Fibroblast of pulmonary artery (primary cell): ENCODE results near the gene HSPA1L.
A peak's percentile ranks its signal among the peaks of the same experiment; 100 is the strongest.

Experiments used
- DNase-seq: peaks from one replicate; pipeline ENCODE4 v3.0.0-alpha.2; 2010; ENCODE audit warnings: low read depth
- H3K4me3 ChIP-seq: replicated peaks from 2 replicates; pipeline ENCODE4 v1.5.1; 2011; ENCODE audit warnings: low read depth, mild to moderate bottlenecking, control low read depth, low read length, moderate library complexity
- TF ChIP-seq, protein P1 (sequence below): IDR thresholded peaks from 2 replicates; pipeline ENCODE4 v1.5.1; 2011; ENCODE audit warnings: mild to moderate bottlenecking, control low read depth, low read length, inconsistent platforms; ENCODE audit errors: missing control alignments

The HSPA1L gene

GRCh38 chr6:31776989-31777666 is 38.0 kb downstream of the HSPA1L start, which contains the start of gene VWA7:
VWA7 (minus strand) TSS chr6:31777328; CDS start chr6:31776779, 549 bp downstream.
- DNase-seq: peak; percentile 84
- TF ChIP-seq, protein P1, sequence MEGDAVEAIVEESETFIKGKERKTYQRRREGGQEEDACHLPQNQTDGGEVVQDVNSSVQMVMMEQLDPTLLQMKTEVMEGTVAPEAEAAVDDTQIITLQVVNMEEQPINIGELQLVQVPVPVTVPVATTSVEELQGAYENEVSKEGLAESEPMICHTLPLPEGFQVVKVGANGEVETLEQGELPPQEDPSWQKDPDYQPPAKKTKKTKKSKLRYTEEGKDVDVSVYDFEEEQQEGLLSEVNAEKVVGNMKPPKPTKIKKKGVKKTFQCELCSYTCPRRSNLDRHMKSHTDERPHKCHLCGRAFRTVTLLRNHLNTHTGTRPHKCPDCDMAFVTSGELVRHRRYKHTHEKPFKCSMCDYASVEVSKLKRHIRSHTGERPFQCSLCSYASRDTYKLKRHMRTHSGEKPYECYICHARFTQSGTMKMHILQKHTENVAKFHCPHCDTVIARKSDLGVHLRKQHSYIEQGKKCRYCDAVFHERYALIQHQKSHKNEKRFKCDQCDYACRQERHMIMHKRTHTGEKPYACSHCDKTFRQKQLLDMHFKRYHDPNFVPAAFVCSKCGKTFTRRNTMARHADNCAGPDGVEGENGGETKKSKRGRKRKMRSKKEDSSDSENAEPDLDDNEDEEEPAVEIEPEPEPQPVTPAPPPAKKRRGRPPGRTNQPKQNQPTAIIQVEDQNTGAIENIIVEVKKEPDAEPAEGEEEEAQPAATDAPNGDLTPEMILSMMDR: no peak
- no peak within 1 kb of the TSS for H3K4me3 ChIP-seq

GRCh38 chr6:31776485-31776988 is 38.5 kb downstream of the HSPA1L start:
- DNase-seq: no peak
- H3K4me3 ChIP-seq: no peak overlapping the region
- TF ChIP-seq, protein P1: no peak

DNA sequence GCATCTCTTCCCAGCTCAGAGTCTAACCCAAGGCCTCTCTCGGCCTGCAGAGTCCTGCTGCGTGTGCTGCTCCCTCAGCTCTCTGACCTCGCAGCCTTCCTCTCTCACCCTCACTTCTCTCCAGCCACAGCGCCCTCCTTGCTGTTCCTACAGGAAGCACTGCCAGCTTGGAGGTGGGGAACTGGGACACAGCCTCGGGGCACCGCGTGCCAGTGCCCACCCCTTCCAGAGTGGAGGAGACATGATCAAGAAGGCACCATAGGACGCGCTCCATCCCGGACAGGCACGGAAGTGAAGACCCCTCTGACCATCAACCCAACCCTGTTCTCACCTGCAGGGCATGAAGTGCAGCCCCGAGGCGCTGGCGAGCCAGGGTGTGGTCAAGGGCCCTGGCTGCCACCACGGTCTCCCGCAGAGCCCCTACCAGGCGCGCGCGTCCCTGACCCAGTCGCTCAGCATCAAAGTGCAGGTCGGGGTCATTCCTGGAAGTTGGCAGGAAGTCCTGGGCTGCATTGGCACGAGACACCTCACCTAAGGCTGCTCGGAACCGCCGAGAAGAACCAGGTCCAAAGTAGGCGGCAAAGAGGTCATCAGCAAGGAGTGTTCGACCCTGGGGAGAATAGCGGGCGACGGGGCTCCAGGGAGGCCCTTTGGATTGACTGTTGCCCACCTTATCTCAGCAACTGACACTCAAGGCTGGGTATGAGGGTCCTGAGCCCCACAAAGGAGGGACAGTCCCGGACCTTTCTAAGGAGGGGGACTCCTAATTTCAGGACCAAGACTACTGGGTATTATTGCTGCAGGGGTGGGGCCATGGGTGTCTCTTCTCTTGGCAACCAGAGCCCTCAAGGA is 39.2 kb downstream of the HSPA1L start:
- TF ChIP-seq, protein P1: no peak
- no peak for DNase-seq
- no peak overlapping the region for H3K4me3 ChIP-seq

DNA sequence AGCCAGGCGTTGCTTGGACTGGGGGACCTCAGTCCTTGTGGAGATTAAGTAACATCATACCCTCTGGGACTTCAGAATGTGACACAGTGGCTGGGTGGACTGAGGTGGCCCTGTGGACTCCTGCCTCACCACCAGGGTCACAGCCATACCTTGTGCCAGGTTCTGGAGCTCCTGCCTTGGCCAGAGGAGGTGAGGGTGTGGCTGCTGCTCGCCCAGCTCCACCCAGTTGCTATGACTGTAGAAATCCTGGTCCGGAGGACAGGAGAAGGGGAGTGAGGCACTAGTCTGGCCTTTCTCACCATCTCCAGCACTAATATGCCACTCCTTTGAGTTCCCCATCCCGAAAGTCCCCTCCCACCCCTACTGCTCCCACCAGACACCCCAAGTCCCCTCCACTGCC is 39.9 kb downstream of the HSPA1L start:
- TF ChIP-seq, protein P1: no peak
- DNase-seq: no peak
- H3K4me3 ChIP-seq: no peak overlapping the region

DNA sequence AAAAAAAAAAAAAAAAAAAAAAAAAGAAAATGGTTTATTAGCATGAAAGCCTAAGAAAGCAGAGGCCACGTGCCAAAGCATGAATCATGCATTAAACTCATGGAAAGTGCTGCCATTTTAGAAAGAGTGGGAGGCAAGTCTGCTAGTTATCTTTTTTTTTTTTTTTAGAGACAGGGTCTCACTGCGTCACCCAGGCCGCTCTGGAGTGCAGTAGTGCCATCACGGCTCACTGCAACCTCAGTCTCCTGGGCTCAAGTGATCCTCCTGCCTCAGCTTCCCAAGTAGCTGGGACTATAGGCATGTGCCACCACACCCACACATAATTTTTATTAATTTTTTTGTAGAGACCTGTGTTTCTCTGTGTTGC is 43.1 kb downstream of the HSPA1L start:
- peak; percentile 45 for DNase-seq
- no peak overlapping the region for H3K4me3 ChIP-seq
- TF ChIP-seq, protein P1: no peak

- TF ChIP-seq, protein P1: no peak
- DNase-seq: no peak
- H3K4me3 ChIP-seq: no peak overlapping the region
Measured at GRCh38 chr6:31770860-31771259, 44.2 kb downstream of the HSPA1L start.
